Upper lobe of left lung (tissue), 6 donors: ENCODE data around the gene PHF2. TPM values are rescaled to one million over a fixed set of nuclear protein-coding genes. Genes with fewer than 3 reads are reported as not detected.

Experiments
- ATAC-seq, 2 donors: fragments of 200-7000 bp; cut with Tn5 transposase; one replicate each; pipeline ENCODE4 v1.9.1; 2022; ENCODE audit warnings: mild to moderate bottlenecking in 2 of 2, moderate library complexity in 2 of 2; ENCODE audit not compliant: low FRiP score in 2 of 2
- DNase-seq, 2 donors: peaks; one replicate each; pipeline ENCODE4 v3.0.0-alpha.2; 2019 to 2020
- H3K27ac ChIP-seq, 4 donors: fragments of 200-600 bp; sonication (generic); one replicate each; pipeline ENCODE4 v1.5.1; 2016 to 2019
- H3K27me3 ChIP-seq, 4 donors: fragments of 200-600 bp; sonication (generic); one replicate each; pipeline ENCODE4 v1.5.1; 2017 to 2019
- H3K36me3 ChIP-seq, 4 donors: fragments of 200-600 bp; sonication (generic); one replicate each; pipeline ENCODE4 v1.5.1; 2016 to 2019
- H3K4me1 ChIP-seq, 4 donors: fragments of 200-600 bp; sonication (generic); one replicate each; pipeline ENCODE4 v1.5.1; 2018 to 2019
- H3K4me3 ChIP-seq, 4 donors: fragments of 200-600 bp; sonication (generic); one replicate each; pipeline ENCODE4 v1.5.1; 2017 to 2019; ENCODE audit warnings: mild to moderate bottlenecking in 2 of 4, moderate library complexity in 1 of 4
- H3K9me3 ChIP-seq, 4 donors: fragments of 200-600 bp; sonication (generic); one replicate each; pipeline ENCODE4 v1.5.1; 2018 to 2019
- EP300 ChIP-seq, 4 donors: sonication (generic); formaldehyde crosslinking; IDR thresholded peaks; one replicate each; pipeline ENCODE4 v1.5.1; 2017; ENCODE audit warnings: antibody characterized with exemption in 4 of 4, control low read depth in 2 of 4
- POLR2A ChIP-seq, 4 donors: fragments of 450-650 bp; IDR thresholded peaks; one replicate each; pipeline ENCODE4 v1.5.1; 2016 to 2017; ENCODE audit warnings: antibody characterized with exemption in 4 of 4, mild to moderate bottlenecking in 2 of 4
- POLR2AphosphoS5 ChIP-seq, 2 donors: sonication (generic); formaldehyde crosslinking; IDR thresholded peaks; one replicate each; pipeline ENCODE4 v1.5.1; 2017; ENCODE audit warnings: antibody characterized with exemption in 2 of 2
- WGBS, 2 donors: methylation state at CpG; one replicate each; pipeline ENCODE4 v1.1.5; 2017 to 2018; 5-methylcytosine and 5-hydroxymethylcytosine counted together
- total RNA-seq, 6 donors: library from RNA; depleted of rRNA in 4 of 6; stranded (reverse); fragments of >200 nt in 4 of 6; gene quantifications; one replicate each; pipeline versions ENCODE4 v1.1.0 to v1.2.1, GENCODE V29; 2016 to 2021
- TF ChIP-seq, protein P1 (sequence below), 6 experiments: fragments of 450-650 bp in 4 of 6; fragments of 200-600 bp in 2 of 6; sonication (generic) in 2 of 6; IDR thresholded peaks; one replicate each; pipeline ENCODE4 v1.5.1; 2016 to 2019; ENCODE audit warnings: antibody characterized with exemption in 6 of 6
- donor health status: DM: no; HTN: no; CAD: no; lungs with moderate emphysema.
- donor health status: DM: no; HTN: yes; CAD: no; lungs with severe emphysema.

The PHF2 gene
- total RNA-seq, 6 donors from 2014 or later, result 33.6 to 41.7 (median 37.9) TPM

DNA sequence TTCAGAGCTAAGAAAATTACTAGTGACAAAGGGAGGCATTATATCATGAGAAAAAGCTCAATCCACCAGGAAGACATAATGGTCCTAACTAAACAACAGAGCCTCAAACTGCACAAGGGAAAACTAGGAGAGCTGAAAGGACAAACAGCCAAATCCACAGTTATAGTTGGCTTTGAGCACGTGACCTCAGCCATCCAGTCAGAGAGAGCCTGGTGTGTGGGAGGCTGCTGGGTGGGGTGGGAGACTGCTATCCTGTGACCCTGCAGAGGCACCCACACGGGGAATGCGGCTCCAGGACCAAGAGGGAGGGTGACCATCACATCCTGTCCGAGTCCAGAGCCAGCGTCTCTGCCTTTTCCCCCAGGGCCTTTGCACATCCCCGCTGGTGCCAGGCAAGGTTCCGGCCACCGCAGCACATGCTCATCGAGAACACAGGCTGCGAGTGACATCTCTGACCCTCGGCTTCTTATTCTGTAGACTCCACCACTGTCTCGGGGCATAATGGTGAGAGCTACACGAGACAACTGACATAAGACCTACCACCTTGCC, 145.1 kb downstream of the PHF2 start:
- H3K27ac ChIP-seq, result no peak overlapping the region
- H3K36me3 ChIP-seq, result no peaks in the 10 kb centered on the region
- H3K4me1 ChIP-seq, result no peaks in the 10 kb centered on the region
- no peak overlapping the region for H3K4me3 ChIP-seq
- WGBS, 2 donors, result 89% methylated on average over 13 of the region's 13 CpGs
- ATAC-seq (no peak), DNase-seq (peak in 1 of 2 donors; percentile 44)
- no peaks in the 10 kb centered on the region for H3K27me3 ChIP-seq
- peaks cover 0 to 14% (median 5%) of the 10 kb centered on the region in 4 donors for H3K9me3 ChIP-seq
- TF ChIP-seq, protein P1, sequence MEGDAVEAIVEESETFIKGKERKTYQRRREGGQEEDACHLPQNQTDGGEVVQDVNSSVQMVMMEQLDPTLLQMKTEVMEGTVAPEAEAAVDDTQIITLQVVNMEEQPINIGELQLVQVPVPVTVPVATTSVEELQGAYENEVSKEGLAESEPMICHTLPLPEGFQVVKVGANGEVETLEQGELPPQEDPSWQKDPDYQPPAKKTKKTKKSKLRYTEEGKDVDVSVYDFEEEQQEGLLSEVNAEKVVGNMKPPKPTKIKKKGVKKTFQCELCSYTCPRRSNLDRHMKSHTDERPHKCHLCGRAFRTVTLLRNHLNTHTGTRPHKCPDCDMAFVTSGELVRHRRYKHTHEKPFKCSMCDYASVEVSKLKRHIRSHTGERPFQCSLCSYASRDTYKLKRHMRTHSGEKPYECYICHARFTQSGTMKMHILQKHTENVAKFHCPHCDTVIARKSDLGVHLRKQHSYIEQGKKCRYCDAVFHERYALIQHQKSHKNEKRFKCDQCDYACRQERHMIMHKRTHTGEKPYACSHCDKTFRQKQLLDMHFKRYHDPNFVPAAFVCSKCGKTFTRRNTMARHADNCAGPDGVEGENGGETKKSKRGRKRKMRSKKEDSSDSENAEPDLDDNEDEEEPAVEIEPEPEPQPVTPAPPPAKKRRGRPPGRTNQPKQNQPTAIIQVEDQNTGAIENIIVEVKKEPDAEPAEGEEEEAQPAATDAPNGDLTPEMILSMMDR (IDR thresholded peaks at IDR 0.05), result no peak
- no peak for TF ChIP-seq POLR2AphosphoS5 (IDR thresholded peaks at IDR 0.05)
- no peak for TF ChIP-seq EP300 (IDR thresholded peaks at IDR 0.05)
- TF ChIP-seq POLR2A (IDR thresholded peaks at IDR 0.05), result no peak

DNA sequence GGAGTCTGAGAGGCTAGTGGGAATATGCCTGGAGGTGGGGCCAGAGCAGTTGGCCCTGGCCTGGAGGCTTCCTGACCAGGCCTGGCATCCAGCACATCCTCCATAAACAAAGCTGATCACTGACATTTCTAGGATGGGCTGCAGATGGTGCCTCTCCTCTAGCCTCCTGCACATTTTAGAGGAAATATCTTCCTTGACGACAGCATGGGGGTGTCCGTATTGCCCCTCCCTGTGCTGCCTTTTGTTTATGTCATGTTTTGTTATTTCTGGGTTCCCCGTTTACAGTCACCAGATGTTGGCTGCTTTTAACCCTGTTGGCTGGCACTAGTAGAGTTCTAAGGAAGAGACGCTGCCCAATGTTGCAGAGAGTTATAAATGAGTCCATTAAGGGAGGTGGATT, 148.5 kb downstream of the PHF2 start:
- 48 to 70% methylated on average over 4 of the region's 4 CpGs for WGBS, 2 donors

DNA sequence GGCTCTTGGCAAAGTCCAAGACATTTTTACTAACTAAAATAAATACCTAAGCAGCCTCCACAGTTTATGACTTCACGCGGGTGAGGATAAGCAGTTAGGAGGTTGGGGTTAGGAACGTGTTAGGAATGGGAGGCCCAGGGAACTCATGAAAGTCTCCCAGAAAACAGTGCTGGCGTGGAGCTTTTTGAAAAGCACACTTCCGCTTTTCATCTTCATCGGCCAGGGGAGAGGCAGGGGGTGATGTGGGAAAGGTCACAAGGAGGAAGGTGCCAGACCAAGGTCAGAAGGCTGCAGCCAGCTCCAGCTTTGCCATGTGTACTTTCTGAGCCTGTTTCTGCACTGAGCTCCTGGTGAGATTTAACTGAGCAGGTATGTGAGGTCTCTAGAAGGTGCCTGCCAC, 149.0 kb downstream of the PHF2 start:
- TF ChIP-seq EP300 (IDR thresholded peaks at IDR 0.05), result no peak
- TF ChIP-seq POLR2A (IDR thresholded peaks at IDR 0.05), result no peak
- TF ChIP-seq, protein P1 (IDR thresholded peaks at IDR 0.05), result no peak
- no peak for TF ChIP-seq POLR2AphosphoS5 (IDR thresholded peaks at IDR 0.05)
- no peak for DNase-seq
- Histone ChIP-seq H3K9me3 (peaks cover 0 to 10% (median 5%) of the 10 kb centered on the region in 4 donors), H3K4me3 (no peak overlapping the region), H3K4me1 (no peaks in the 10 kb centered on the region), H3K27me3 (no peaks in the 10 kb centered on the region), H3K27ac (no peak overlapping the region), H3K36me3 (no peaks in the 10 kb centered on the region)
- WGBS, 2 donors, result 75 to 82% methylated on average over 6 of the region's 6 CpGs
- no peak for ATAC-seq

More for the DNA sequence above, 148.5 kb downstream of the PHF2 start:
- Histone ChIP-seq H3K27me3 (no peaks in the 10 kb centered on the region), H3K9me3 (peaks cover 0 to 10% (median 5%) of the 10 kb centered on the region in 4 donors), H3K36me3 (no peaks in the 10 kb centered on the region), H3K4me3 (no peak overlapping the region), H3K4me1 (no peaks in the 10 kb centered on the region), H3K27ac (no peak overlapping the region)
- TF ChIP-seq, protein P1 (IDR thresholded peaks at IDR 0.05), result no peak
- TF ChIP-seq EP300 (IDR thresholded peaks at IDR 0.05) (no peak), POLR2A (IDR thresholded peaks at IDR 0.05) (no peak), POLR2AphosphoS5 (IDR thresholded peaks at IDR 0.05) (no peak)
- ATAC-seq, result no peak
- DNase-seq, result no peak

DNA sequence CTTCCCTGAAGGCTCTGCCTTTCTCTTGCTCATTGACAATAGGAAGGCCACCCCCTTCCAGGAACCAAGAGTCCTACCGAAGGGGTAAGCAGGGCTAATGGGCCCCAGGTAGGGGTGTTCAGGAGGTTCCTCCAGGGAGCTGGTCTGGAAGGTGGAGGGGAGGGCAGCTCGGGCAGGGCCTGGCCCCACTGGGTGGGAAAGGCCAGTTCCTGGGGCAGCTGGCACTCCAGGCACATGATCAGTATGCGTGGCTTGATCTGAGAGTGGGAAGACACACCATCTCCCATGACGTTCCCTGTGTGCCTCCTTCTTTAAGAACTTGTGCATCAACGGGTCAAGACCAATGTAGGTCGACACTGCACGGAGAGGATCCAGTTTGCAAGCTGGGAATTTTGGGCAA, 149.8 kb downstream of the PHF2 start:
- H3K27me3 ChIP-seq, result no peaks in the 10 kb centered on the region
- H3K4me3 ChIP-seq, result no peak overlapping the region
- WGBS, 2 donors, result 84 to 89% methylated on average over 7 of the region's 7 CpGs
- DNase-seq (peak in 1 of 2 donors; percentile 38), ATAC-seq (no peak)
- H3K4me1 ChIP-seq, result no peaks in the 10 kb centered on the region
- TF ChIP-seq POLR2AphosphoS5 (IDR thresholded peaks at IDR 0.05) (no peak), EP300 (IDR thresholded peaks at IDR 0.05) (no peak), POLR2A (IDR thresholded peaks at IDR 0.05) (no peak)
- TF ChIP-seq, protein P1 (IDR thresholded peaks at IDR 0.05), result no peak
- no peak overlapping the region for H3K27ac ChIP-seq
- H3K9me3 ChIP-seq, result peaks cover 0 to 10% (median 5%) of the 10 kb centered on the region in 4 donors
- no peaks in the 10 kb centered on the region for H3K36me3 ChIP-seq

Other genes starting within 250 kb of the PHF2 start
- gene FAM120A, start 124.9 kb upstream of the PHF2 start, total RNA-seq, result 100 to 1,000 TPM; 102 to 137 (median 109) TPM
- 10 to 100 TPM; 34.5 to 62.8 (median 47.9) TPM for gene FAM120AOS, start 123.0 kb upstream of the PHF2 start, total RNA-seq